GM10266 (cell line): ENCODE results near the gene KDM6B.
A peak's percentile ranks its signal among the peaks of the same experiment; 100 is the strongest.
"Not testable (repeated sequence)": the region's sequence is repeated elsewhere in the genome, so short reads cannot be mapped to it uniquely, and the experiment has no call there.

Experiments
- DNase-seq: peaks from one replicate; pipeline ENCODE4 v3.0.0; 2012; ENCODE audit errors: extremely low spot score
- CTCF ChIP-seq: IDR thresholded peaks from 2 replicates; pipeline ENCODE4 v1.5.1; 2012; ENCODE audit warnings: mild to moderate bottlenecking, low read depth; ENCODE audit not compliant: control insufficient read depth, insufficient read depth; ENCODE audit errors: missing control alignments

KDM6B gene

GRCh38 chr17:7859028-7859427 is 25.0 kb downstream of the KDM6B start:
- no peak for DNase-seq
- no peak for TF ChIP-seq CTCF

GRCh38 chr17:7862692-7863437 is 28.8 kb downstream of the KDM6B start:
- peak; percentile 35 for DNase-seq
- TF ChIP-seq CTCF = peak; percentile 63

GRCh38 chr17:7864384-7864783 is 30.4 kb downstream of the KDM6B start:
- DNase-seq = not testable (repeated sequence)

GRCh38 chr17:7864995-7865650 is 31.1 kb downstream of the KDM6B start:
- no peak for DNase-seq
- no peak for TF ChIP-seq CTCF

- no peak for TF ChIP-seq CTCF
- DNase-seq = no peak
Observed at GRCh38 chr17:7867881-7868329, 33.9 kb downstream of the KDM6B start.

GRCh38 chr17:7873051-7873450 is 39.0 kb downstream of the KDM6B start:
- no peak for DNase-seq
- no peak for TF ChIP-seq CTCF

GRCh38 chr17:7875804-7876370 is 41.9 kb downstream of the KDM6B start:
- TF ChIP-seq CTCF = no peak
- no peak for DNase-seq
